ENCODE measurements around the gene LAMC2.
A peak's percentile ranks its signal among the peaks of the same experiment; 100 is the strongest.

The LAMC2 gene

DNA sequence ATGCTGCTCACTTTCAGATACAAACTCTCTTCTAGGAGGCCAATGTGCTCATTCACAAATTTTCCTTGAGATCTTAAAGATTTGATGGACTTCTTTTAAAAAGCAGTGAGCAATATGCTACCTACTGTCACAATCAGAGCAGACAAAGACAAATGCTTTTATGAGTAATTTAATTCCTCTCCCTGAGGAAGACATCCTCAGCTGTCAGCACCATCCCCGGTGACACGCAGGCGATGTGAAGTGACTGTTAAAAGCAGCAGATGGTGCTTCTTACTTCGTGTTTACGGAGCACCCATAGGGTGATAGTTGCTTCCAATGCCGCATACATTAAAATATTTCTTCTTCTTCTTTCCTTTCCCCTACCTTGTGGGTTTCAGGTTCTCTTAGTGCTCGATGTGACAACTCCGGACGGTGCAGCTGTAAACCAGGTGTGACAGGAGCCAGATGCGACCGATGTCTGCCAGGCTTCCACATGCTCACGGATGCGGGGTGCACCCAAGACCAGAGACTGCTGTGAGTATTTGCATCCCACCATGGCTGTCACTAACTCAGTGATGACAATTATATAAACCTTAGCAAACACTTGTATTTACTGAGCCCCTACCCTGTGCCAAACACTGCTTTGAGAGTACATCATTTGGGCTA is 29.1 kb downstream of the LAMC2 start:
- H3K4me3 ChIP-seq (ENCODE audit: low read depth, low read length), result no peak overlapping the region
- TF ChIP-seq, protein P1, sequence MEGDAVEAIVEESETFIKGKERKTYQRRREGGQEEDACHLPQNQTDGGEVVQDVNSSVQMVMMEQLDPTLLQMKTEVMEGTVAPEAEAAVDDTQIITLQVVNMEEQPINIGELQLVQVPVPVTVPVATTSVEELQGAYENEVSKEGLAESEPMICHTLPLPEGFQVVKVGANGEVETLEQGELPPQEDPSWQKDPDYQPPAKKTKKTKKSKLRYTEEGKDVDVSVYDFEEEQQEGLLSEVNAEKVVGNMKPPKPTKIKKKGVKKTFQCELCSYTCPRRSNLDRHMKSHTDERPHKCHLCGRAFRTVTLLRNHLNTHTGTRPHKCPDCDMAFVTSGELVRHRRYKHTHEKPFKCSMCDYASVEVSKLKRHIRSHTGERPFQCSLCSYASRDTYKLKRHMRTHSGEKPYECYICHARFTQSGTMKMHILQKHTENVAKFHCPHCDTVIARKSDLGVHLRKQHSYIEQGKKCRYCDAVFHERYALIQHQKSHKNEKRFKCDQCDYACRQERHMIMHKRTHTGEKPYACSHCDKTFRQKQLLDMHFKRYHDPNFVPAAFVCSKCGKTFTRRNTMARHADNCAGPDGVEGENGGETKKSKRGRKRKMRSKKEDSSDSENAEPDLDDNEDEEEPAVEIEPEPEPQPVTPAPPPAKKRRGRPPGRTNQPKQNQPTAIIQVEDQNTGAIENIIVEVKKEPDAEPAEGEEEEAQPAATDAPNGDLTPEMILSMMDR (IDR thresholded peaks at IDR 0.05; ENCODE audit: low read depth, low read length, missing control alignments), result no peak
- DNase-seq (ENCODE audit: low read depth), result no peak

GRCh38 chr1:183215936-183216335 is 29.9 kb downstream of the LAMC2 start:
- no peak overlapping the region for H3K4me3 ChIP-seq (ENCODE audit: low read depth, low read length)
- TF ChIP-seq, protein P1 (IDR thresholded peaks at IDR 0.05; ENCODE audit: low read depth, low read length, missing control alignments), result no peak
- no peak for DNase-seq (ENCODE audit: low read depth)

DNA sequence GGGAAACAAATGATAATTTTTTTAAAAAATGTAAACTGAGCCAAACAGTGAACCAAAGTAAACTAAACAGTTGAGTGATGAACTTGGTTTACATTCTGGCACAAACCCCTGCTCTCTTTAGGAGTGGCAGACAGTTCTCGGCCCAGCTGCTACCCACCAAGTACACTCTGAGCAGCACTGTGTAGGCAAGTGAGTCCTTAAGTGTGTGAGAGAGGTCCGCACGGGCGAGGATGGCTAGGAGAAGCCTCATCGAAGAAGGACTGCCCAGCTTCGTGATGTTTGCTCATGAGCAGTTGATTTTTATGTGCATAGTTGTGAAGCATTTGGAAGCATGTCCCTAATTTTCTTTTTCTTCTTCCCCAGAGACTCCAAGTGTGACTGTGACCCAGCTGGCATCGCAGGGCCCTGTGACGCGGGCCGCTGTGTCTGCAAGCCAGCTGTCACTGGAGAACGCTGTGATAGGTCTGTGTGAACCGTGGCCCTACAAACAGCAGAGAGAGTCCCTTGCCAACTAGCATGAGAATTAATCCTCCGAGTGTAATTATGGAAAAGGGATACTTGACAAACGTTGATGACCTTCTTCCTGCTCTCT is 32.1 kb downstream of the LAMC2 start:
- no peak for DNase-seq (ENCODE audit: low read depth)
- no peak overlapping the region for H3K4me3 ChIP-seq (ENCODE audit: low read depth, low read length)
- TF ChIP-seq, protein P1 (IDR thresholded peaks at IDR 0.05; ENCODE audit: low read depth, low read length, missing control alignments), result no peak

DNA sequence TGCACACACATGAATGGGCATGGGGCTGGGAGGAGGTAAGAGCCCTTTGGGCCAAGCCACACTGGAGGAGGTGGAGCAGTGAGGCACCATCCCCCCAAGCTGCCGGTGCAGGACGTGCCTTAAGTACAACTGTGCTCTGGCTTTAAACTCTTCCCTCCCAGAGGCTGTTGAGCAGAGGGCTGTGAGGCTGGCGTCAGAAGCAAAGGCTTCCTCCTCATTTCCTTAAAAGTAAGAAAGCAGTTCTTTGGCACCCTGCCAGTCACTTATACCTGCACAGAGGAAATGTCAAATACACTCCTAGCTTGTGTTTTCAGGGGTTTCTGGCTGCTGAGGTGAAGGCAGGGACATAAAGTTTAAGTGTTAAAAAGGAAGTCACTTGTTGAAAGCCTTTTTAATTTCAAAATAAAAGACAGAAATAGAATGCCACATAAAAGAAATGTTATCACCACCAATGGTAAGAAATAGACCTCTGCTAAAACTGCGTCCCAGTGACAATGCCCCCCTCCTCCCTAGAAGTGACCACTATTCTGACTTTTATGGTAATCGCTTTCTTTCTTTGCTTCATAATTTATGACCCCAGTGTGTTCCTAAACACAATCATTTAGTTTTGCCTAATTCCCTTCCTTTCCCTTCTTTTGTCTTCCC is 33.0 kb downstream of the LAMC2 start:
- TF ChIP-seq, protein P1 (IDR thresholded peaks at IDR 0.05; ENCODE audit: low read depth, low read length, missing control alignments), result no peak
- no peak overlapping the region for H3K4me3 ChIP-seq (ENCODE audit: low read depth, low read length)
- DNase-seq (ENCODE audit: low read depth), result peak; percentile 53

GRCh38 chr1:183219616-183220009 is 33.5 kb downstream of the LAMC2 start:
- DNase-seq (ENCODE audit: low read depth), result no peak
- TF ChIP-seq, protein P1 (IDR thresholded peaks at IDR 0.05; ENCODE audit: low read depth, low read length, missing control alignments), result no peak
- no peak overlapping the region for H3K4me3 ChIP-seq (ENCODE audit: low read depth, low read length)

DNA sequence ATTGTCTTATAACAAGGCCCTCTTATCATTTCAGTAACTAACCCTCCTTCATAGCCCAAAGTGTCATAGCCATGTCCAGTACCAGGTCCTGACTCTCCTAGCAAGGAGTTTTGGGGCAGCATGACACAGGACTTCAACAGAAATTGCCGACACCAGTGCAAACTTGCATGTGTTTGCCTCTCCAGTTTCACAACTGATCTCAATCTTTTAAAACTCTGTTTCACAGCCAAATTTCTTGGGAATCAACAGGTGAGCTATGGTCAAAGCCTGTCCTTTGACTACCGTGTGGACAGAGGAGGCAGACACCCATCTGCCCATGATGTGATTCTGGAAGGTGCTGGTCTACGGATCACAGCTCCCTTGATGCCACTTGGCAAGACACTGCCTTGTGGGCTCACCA is 36.8 kb downstream of the LAMC2 start:
- TF ChIP-seq, protein P1 (IDR thresholded peaks at IDR 0.05; ENCODE audit: low read depth, low read length, missing control alignments), result no peak
- DNase-seq (ENCODE audit: low read depth), result no peak
- no peak overlapping the region for H3K4me3 ChIP-seq (ENCODE audit: low read depth, low read length)
